HCT116 (cell line): ENCODE results near the gene RASL10A. TPM values are rescaled to one million over a fixed set of nuclear protein-coding genes. Genes with fewer than 3 reads are reported as not detected.

Experiments
- ATAC-seq: fragments of 200-7000 bp; cut with Tn5 transposase; 2 replicates; pipeline ENCODE4 v1.9.1; 2020; ENCODE audit warnings: mild to moderate bottlenecking, moderate library complexity
- Bru-seq: library from RNA; stranded (reverse); fragments of 400-500 nt; gene quantifications from one replicate; lab custom pipeline; 2021; lab: Mats Ljungman, UMichigan
- BruChase-seq, 2 experiments: library from RNA; stranded (reverse); fragments of 400-500 nt; gene quantifications; one replicate each; lab custom pipeline; 2021; lab: Mats Ljungman, UMichigan
- BruUV-seq: library from RNA; stranded (reverse); fragments of 400-500 nt; replicated peaks from 2 replicates; lab custom pipeline; 2021; lab: Mats Ljungman, UMichigan
- CTCF ChIA-PET: fragments of 300-600 bp; sonication (Branson Sonifier 250); formaldehyde crosslinking; loops from one replicate; lab custom pipeline; 2021; ENCODE audit warnings: antibody characterized with exemption; lab: Charles Lee
- POLR2A ChIA-PET: fragments of 300-600, 350-600 bp; sonication (Branson Sonifier 250); formaldehyde crosslinking; loops from one replicate; lab custom pipeline; 2021; ENCODE audit warnings: antibody characterized with exemption; lab: Charles Lee
- RAD21 ChIA-PET, 2 experiments: fragments of 300-600 bp; sonication (Branson Sonifier 250); formaldehyde crosslinking; loops; one replicate each; lab custom pipeline; 2023; ENCODE audit warnings: low total read pairs in 2 of 2; ENCODE audit not compliant: uncharacterized antibody in 2 of 2, unreplicated experiment in 2 of 2, low non-redundant PET in 1 of 2; lab: Charles Lee
- DNase-seq: peaks from one replicate; pipeline ENCODE4 v3.0.0-alpha.2; 2010; ENCODE audit warnings: low read depth, low spot score
- H2AFZ ChIP-seq: fragments of 200-600 bp; shearing (Covaris generic), sonication (generic); 2 replicates; pipeline ENCODE4 v1.6.1; 2017; ENCODE audit warnings: low read depth, mixed run types, mixed read lengths, antibody characterized with exemption, low read length; ENCODE audit not compliant: poor library complexity, severe bottlenecking
- H3K27ac ChIP-seq: 2 replicates; pipeline ENCODE4 v1.5.1; 2012; ENCODE audit warnings: low read depth, low read length
- H3K27me3 ChIP-seq: fragments of 200-600 bp; sonication (generic); 2 replicates; pipeline ENCODE4 v1.6.1; 2016; ENCODE audit warnings: mixed run types, low read length, mixed read lengths; ENCODE audit not compliant: insufficient read depth
- H3K36me3 ChIP-seq, 2 experiments: fragments of 200-500 bp in 1 of 2; fragments of 200-600 bp in 1 of 2; sonication (Bioruptor generic) in 1 of 2; sonication (generic) in 1 of 2; 2 replicates each; pipeline versions ENCODE4 v1.5.1 to v1.6.1; 2014 to 2016; ENCODE audit warnings: low read length in 2 of 2, inconsistent platforms in 1 of 2, mixed read lengths in 1 of 2, mixed run types in 1 of 2; ENCODE audit not compliant: insufficient read depth in 2 of 2, control insufficient read depth in 1 of 2
- H3K4me1 ChIP-seq, 2 experiments: fragments of 200-600 bp in 1 of 2; sonication (generic) in 1 of 2; 2 replicates each; pipeline versions ENCODE4 v1.5.1 to v1.6.1; 2012 to 2017; ENCODE audit warnings: low read length in 2 of 2, inconsistent platforms in 1 of 2, mild to moderate bottlenecking in 1 of 2, mixed read lengths in 1 of 2, mixed run types in 1 of 2, moderate library complexity in 1 of 2; ENCODE audit not compliant: insufficient read depth in 2 of 2, control insufficient read depth in 1 of 2
- H3K4me2 ChIP-seq: fragments of 200-600 bp; sonication (generic); 2 replicates; pipeline ENCODE4 v1.6.1; 2017; ENCODE audit warnings: mixed run types, low read length, mixed read lengths
- H3K4me3 ChIP-seq, 2 experiments: fragments of 200-600 bp in 1 of 2; sonication (generic) in 1 of 2; replicated peaks in 1 of 2; 2 replicates each; pipeline ENCODE4 v1.5.1; 2011 to 2016; ENCODE audit warnings: low read length in 2 of 2, control low read depth in 1 of 2, low read depth in 1 of 2, mild to moderate bottlenecking in 1 of 2, mixed read lengths in 1 of 2, mixed run types in 1 of 2
- H3K79me2 ChIP-seq: fragments of 200-600 bp; sonication (generic); 2 replicates; pipeline ENCODE4 v1.6.1; 2017; ENCODE audit warnings: mild to moderate bottlenecking, mixed run types, low read length, moderate library complexity, mixed read lengths; ENCODE audit not compliant: insufficient read depth
- H3K9ac ChIP-seq: fragments of 200-600 bp; sonication (generic); 2 replicates; pipeline ENCODE4 v1.6.1; 2016; ENCODE audit warnings: low read length, mixed read lengths
- H3K9me2 ChIP-seq: fragments of 200-600 bp; sonication (generic), shearing (Covaris generic); 2 replicates; pipeline ENCODE4 v1.6.1; 2017; ENCODE audit warnings: mixed run types, mild to moderate bottlenecking, moderate library complexity; ENCODE audit not compliant: insufficient read depth
- H3K9me3 ChIP-seq, 2 experiments: fragments of 200-500 bp in 1 of 2; fragments of 200-600 bp in 1 of 2; sonication (Bioruptor generic) in 1 of 2; sonication (generic) in 1 of 2; 2 replicates each; pipeline ENCODE4 v1.6.1; 2014 to 2017; ENCODE audit warnings: low read length in 2 of 2, mixed read lengths in 2 of 2, inconsistent platforms in 1 of 2, low read depth in 1 of 2, mild to moderate bottlenecking in 1 of 2, mixed run types in 1 of 2, moderate library complexity in 1 of 2; ENCODE audit not compliant: control insufficient read depth in 1 of 2, insufficient read depth in 1 of 2
- H4K20me1 ChIP-seq: fragments of 200-600 bp; sonication (generic), shearing (Covaris generic); 2 replicates; pipeline ENCODE4 v1.6.1; 2017; ENCODE audit warnings: mixed run types, mild to moderate bottlenecking, moderate library complexity; ENCODE audit not compliant: insufficient read depth
- ATF3 ChIP-seq: IDR thresholded peaks from 2 replicates; pipeline ENCODE4 v1.6.1; 2012
- CBX3 ChIP-seq: IDR thresholded peaks from 2 replicates; pipeline ENCODE4 v1.6.1; 2012; ENCODE audit warnings: low read depth
- CEBPB ChIP-seq: IDR thresholded peaks from 2 replicates; pipeline ENCODE4 v1.6.1; 2012; ENCODE audit warnings: low read depth
- CTCF ChIP-seq, 3 experiments: fragments of 200-600 bp in 1 of 3; sonication (generic) in 1 of 3; IDR thresholded peaks in 2 of 3; conservative IDR thresholded peaks in 1 of 3; 2 replicates each; pipeline ENCODE4 v1.5.1; 2012 to 2017; ENCODE audit warnings: low read depth in 2 of 3, low read length in 2 of 3, antibody characterized with exemption in 1 of 3, borderline replicate concordance in 1 of 3, control low read depth in 1 of 3, mild to moderate bottlenecking in 1 of 3, mixed read lengths in 1 of 3, mixed run types in 1 of 3, moderate library complexity in 1 of 3; ENCODE audit not compliant: insufficient read depth in 1 of 3
- EGR1 ChIP-seq: IDR thresholded peaks from 2 replicates; pipeline ENCODE4 v1.6.1; 2012; ENCODE audit warnings: low read depth
- ELF1 ChIP-seq: IDR thresholded peaks from 2 replicates; pipeline ENCODE4 v1.6.1; 2012; ENCODE audit warnings: low read depth, borderline replicate concordance
- EZH2 ChIP-seq: fragments of 200-600 bp; sonication (generic); IDR thresholded peaks from 2 replicates; pipeline ENCODE4 v1.6.1; 2017; ENCODE audit warnings: antibody characterized with exemption, mixed run types
- FOSL1 ChIP-seq: IDR thresholded peaks from 2 replicates; pipeline ENCODE4 v1.6.1; 2012; ENCODE audit warnings: low read depth
- MAX ChIP-seq: IDR thresholded peaks from 2 replicates; pipeline ENCODE4 v1.6.1; 2012
- POLR2A ChIP-seq: IDR thresholded peaks from 2 replicates; pipeline ENCODE4 v1.7.0; 2011; ENCODE audit warnings: borderline replicate concordance; ENCODE audit not compliant: insufficient read depth, insufficient read length; ENCODE audit errors: extremely low read depth
- POLR2AphosphoS5 ChIP-seq: IDR thresholded peaks from 2 replicates; pipeline ENCODE4 v1.6.1; 2011; ENCODE audit warnings: mild to moderate bottlenecking, low read depth, low read length, moderate library complexity
- RAD21 ChIP-seq: IDR thresholded peaks from 2 replicates; pipeline ENCODE4 v1.6.1; 2012; ENCODE audit warnings: low read depth, mild to moderate bottlenecking
- SRF ChIP-seq: IDR thresholded peaks from 2 replicates; pipeline ENCODE4 v1.6.1; 2012; ENCODE audit warnings: low read depth
- ZFX ChIP-seq: fragments of 450-650 bp; IDR thresholded peaks from 2 replicates; pipeline ENCODE4 v1.6.1; 2017
- ZNF274 ChIP-seq: fragments of 200-500 bp; sonication (Bioruptor generic); IDR thresholded peaks from 2 replicates; pipeline ENCODE4 v1.6.1; 2014; ENCODE audit warnings: mild to moderate bottlenecking, low read depth, low read length, inconsistent platforms
- intact Hi-C: fragments of 100-400 bp; cut with micrococcal nuclease; formaldehyde crosslinking; loops from 2 replicates; pipeline ENCODE4 v1.10.0; 2022
- long read RNA-seq: library from polyadenylated mRNA; unstranded; transcript quantifications from one replicate; pipeline ENCODE4 v2.0.0, GENCODE V29; 2021; ENCODE audit not compliant: unreplicated experiment
- polyA plus RNA-seq: library from polyadenylated mRNA; unstranded; fragments of >200 nt; gene quantifications from 2 replicates; pipeline ENCODE4 v1.2.1, GENCODE V29; 2012; ENCODE audit warnings: missing spikeins
- total RNA-seq: library from RNA; stranded (reverse); gene quantifications from one replicate; pipeline ENCODE4 v1.2.1, GENCODE V29; 2021; ENCODE audit not compliant: unreplicated experiment

Gene RASL10A, protein sequence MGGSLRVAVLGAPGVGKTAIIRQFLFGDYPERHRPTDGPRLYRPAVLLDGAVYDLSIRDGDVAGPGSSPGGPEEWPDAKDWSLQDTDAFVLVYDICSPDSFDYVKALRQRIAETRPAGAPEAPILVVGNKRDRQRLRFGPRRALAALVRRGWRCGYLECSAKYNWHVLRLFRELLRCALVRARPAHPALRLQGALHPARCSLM
- total RNA-seq: 0.96 TPM
- polyA plus RNA-seq: 0.70 and 0.73 TPM in 2 replicates
- percentile 30 among the genes with signal in this experiment for Bru-seq, nascent RNA
- percentile 33 among the genes with signal in this experiment for BruChase-seq, experiment 1, labeled RNA remaining after a 6-hour chase
- BruChase-seq, experiment 2, labeled RNA remaining after a 2-hour chase: percentile 27 among the genes with signal in this experiment
- long read RNA-seq, partial matches to known transcripts: 0 of 3 reads
- long read RNA-seq, other reads (novel, unspliced or antisense): 0 of 3 reads

GRCh38 chr22:29315286-29316140, at the start of gene RASL10A:
Gene RASL10A, minus strand, starts transcription at chr22:29315697. Its CDS starts 451 bp downstream, at chr22:29315246.
- Histone ChIP-seq H4K20me1 (no peaks in the 10 kb centered on the region), H3K36me3 (no peaks in the 10 kb centered on the region), H3K9me3 (no peaks in the 10 kb centered on the region), H3K4me2 (peak within 1 kb of the TSS; percentile 57), H3K9me2 (no peaks in the 10 kb centered on the region), H3K9ac (peak within 1 kb of the TSS; percentile 8; the same call in 1 of the 2 replicates), H3K27ac (no peak within 1 kb of the TSS; the same call in 1 of the 2 replicates), H3K4me3 (peak within 1 kb of the TSS in 1 of 2 experiments; percentile 28; a peak in 1 of 4 replicates), H2AFZ (no peak within 1 kb of the TSS), H3K79me2 (no peaks in the 10 kb centered on the region), H3K4me1 (peaks cover 7 to 18% of the 10 kb centered on the region in 2 experiments), H3K27me3 (no peaks in the 10 kb centered on the region)
- ChIA-PET RAD21 (no interaction called here), CTCF (no interaction called here), POLR2A (no interaction called here)
- TF ChIP-seq CTCF (IDR thresholded peaks at IDR 0.05 in 2 of 3, conservative IDR thresholded peaks at IDR 0.05 in 1 of 3; ENCODE audit: borderline replicate concordance in 1 of 3, insufficient read depth in 1 of 3, low read depth in 2 of 3, low read length in 2 of 3) (no peak), EGR1 (no peak), ATF3 (no peak), POLR2AphosphoS5 (no peak), RAD21 (no peak), ZNF274 (no peak), FOSL1 (no peak), MAX (no peak), CBX3 (no peak), SRF (no peak), EZH2 (no peak), ELF1 (no peak), ZFX (no peak), CEBPB (no peak), POLR2A (no peak)
- intact Hi-C loops: no loop called here
- ATAC-seq: peak; percentile 21; the same call in 1 of the 2 replicates
- DNase-seq: no peak
- no TSS peak for BruUV-seq
